Mammary epithelial cell (primary cell): ENCODE data around the gene SCLY.

Source experiments
- EZH2 ChIP-seq: IDR thresholded peaks from 2 replicates; pipeline ENCODE4 v1.6.1; 2012; ENCODE audit warnings: low read length, inconsistent platforms, borderline replicate concordance
- TF ChIP-seq, protein P1 (sequence below), 2 donors: IDR thresholded peaks in 1 of 2; conservative IDR thresholded peaks in 1 of 2; 2 replicates each; pipeline ENCODE4 v1.5.1; 2011 to 2012; ENCODE audit warnings: inconsistent platforms in 2 of 2, low read length in 2 of 2, mild to moderate bottlenecking in 2 of 2, control low read depth in 1 of 2, low read depth in 1 of 2; ENCODE audit not compliant: insufficient read depth in 1 of 2; ENCODE audit errors: extremely low read depth in 1 of 2

GRCh38 chr2:238063414-238064189 lies 2.8 kb downstream of the SCLY start:
- TF ChIP-seq EZH2 = no peak
- TF ChIP-seq, protein P1, sequence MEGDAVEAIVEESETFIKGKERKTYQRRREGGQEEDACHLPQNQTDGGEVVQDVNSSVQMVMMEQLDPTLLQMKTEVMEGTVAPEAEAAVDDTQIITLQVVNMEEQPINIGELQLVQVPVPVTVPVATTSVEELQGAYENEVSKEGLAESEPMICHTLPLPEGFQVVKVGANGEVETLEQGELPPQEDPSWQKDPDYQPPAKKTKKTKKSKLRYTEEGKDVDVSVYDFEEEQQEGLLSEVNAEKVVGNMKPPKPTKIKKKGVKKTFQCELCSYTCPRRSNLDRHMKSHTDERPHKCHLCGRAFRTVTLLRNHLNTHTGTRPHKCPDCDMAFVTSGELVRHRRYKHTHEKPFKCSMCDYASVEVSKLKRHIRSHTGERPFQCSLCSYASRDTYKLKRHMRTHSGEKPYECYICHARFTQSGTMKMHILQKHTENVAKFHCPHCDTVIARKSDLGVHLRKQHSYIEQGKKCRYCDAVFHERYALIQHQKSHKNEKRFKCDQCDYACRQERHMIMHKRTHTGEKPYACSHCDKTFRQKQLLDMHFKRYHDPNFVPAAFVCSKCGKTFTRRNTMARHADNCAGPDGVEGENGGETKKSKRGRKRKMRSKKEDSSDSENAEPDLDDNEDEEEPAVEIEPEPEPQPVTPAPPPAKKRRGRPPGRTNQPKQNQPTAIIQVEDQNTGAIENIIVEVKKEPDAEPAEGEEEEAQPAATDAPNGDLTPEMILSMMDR (conservative IDR thresholded peaks at IDR 0.05 in 1 of 2, IDR thresholded peaks at IDR 0.05 in 1 of 2; ENCODE audit: extremely low read depth in 1 of 2, insufficient read depth in 1 of 2, low read depth in 1 of 2, low read length in 2 of 2) = no peak
